Sciatic nerve (tissue), 2 donors: ENCODE results near the gene LAMTOR2. TPM values are rescaled to one million over a fixed set of nuclear protein-coding genes. Genes with fewer than 3 reads are reported as not detected.

Experiments used
- ATAC-seq: fragments of 200-7000 bp; cut with Tn5 transposase; one replicate; pipeline ENCODE4 v1.9.1; 2020; ENCODE audit warnings: mild to moderate bottlenecking, moderate library complexity
- DNase-seq: peaks from one replicate; pipeline ENCODE4 v3.0.0-alpha.2; 2020; ENCODE audit warnings: low spot score
- intact Hi-C: fragments of 100-400 bp; cut with DNase I; formaldehyde crosslinking; loops from one replicate; pipeline ENCODE4 v1.14.2; 2022
- total RNA-seq: library from RNA; stranded (reverse); fragmentation: NEBNext Ultra II Directional; extraction: Animal tissue kit (Norgen Biotek cat#: 25700); gene quantifications from one replicate; pipeline ENCODE4 v1.2.1, GENCODE V29; 2021
- donor health status: DM: no; HTN: no; CAD: no.
- donor health status: DM: no; HTN: no; CAD: no.

Gene LAMTOR2
- total RNA-seq, 1 donor from 2014 or later: 35.8 TPM

- intact Hi-C loops: no loop called here
- ATAC-seq (no peak), DNase-seq (no peak)
These were observed 18.6 kb downstream of the LAMTOR2 start for GRCh38 chr1:156073110-156073687.

DNA sequence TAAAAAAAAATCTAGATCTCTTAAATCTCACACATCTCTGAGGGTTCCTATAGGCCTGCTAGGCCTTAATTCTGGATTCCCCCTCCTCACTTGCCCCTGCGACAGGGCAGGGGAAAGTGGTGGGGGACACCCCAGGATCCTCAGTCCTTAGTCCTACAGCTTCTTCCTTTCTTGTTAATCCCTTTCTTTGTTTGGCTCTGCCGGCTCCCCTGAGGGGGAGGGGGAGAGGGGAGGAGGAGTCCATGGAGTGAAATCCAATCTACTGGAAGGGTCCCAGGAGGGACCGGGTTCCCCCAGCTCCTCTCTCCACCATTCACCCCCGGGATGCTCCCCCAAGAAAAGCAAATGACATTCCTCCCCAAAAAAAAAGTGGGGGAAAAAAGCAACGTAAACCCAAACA, 19.2 kb downstream of the LAMTOR2 start:
- no peak for DNase-seq
- ATAC-seq: no peak
- intact Hi-C loops: no loop called here

DNA sequence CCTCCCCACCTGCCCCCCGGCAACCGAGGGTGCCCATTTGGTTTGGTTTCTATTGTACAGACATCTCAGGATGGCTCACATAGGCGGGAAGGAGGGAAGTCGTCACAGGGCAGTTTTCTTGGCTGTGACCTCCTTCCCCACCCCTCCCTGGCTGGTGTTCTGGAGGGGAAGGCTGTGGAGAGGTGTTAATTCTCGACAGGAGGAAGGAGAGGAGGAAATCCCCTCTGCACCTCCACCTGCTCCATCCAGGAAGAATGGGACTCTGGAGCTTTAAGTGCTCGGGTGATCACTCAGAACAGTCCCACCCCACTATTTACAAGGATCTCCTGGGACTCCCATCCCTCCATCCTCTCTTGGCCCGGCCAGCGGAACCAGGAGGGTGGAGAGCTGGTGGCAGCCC, 20.1 kb downstream of the LAMTOR2 start:
- intact Hi-C loops: no loop called here
- DNase-seq (no peak), ATAC-seq (no peak)

GRCh38 chr1:156075162-156075561, 20.6 kb downstream of the LAMTOR2 start:
- DNase-seq (no peak), ATAC-seq (no peak)
- intact Hi-C loops: no loop called here

GRCh38 chr1:156075775-156076204, 21.2 kb downstream of the LAMTOR2 start:
- intact Hi-C loops: no loop called here
- no peak for ATAC-seq
- DNase-seq: no peak

- intact Hi-C loops: no loop called here
- DNase-seq (peak; percentile 82), ATAC-seq (peak; percentile 91)
These were observed 22.2 kb downstream of the LAMTOR2 start for GRCh38 chr1:156076609-156077429.

GRCh38 chr1:156077430-156077760, 22.8 kb downstream of the LAMTOR2 start:
- intact Hi-C loops: no loop called here
- DNase-seq (no peak), ATAC-seq (peak; percentile 12)

DNA sequence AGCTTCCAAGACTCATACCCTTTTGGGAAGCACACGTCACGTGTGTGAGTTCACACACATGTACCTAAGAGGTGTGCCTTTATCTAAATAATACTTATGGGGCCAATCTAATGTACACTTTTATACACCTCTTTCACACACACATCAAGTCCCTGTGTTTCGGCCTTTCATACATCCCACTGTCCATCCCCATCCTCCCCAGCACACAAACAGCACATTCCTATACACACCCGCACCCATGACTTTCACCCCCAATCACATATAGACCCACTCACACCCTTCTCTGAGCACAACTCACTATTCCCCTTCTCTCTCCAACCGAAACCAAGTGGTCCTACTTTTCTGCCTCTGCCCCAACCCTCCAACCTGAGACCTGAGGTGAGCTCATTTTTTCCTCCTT, 24.1 kb downstream of the LAMTOR2 start:
- no peak for DNase-seq
- intact Hi-C loops: no loop called here
- ATAC-seq: no peak

DNA sequence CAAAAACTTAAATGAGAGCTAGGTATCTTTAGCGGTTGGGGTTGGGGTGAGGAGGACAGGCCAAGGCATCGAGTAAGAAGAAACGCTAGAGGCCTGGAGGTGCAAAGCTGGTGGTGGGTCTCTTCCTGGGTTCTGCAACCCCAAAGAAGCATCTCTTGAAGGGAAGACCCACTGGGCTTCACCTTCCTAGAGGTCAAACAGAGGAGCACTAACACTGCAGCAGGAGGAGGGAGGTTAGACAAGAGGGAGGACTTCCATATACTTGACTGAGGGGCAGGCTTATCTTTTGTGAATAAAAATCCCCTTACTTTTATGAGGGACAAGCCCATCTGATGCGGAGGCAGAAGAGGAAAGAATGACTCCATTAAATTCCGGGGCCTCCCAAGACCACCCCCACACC, 25.2 kb downstream of the LAMTOR2 start:
- ATAC-seq (no peak), DNase-seq (no peak)
- intact Hi-C loops: no loop called here

GRCh38 chr1:156080241-156080862, 25.8 kb downstream of the LAMTOR2 start:
- intact Hi-C loops: no loop called here
- ATAC-seq (no peak), DNase-seq (no peak)

DNA sequence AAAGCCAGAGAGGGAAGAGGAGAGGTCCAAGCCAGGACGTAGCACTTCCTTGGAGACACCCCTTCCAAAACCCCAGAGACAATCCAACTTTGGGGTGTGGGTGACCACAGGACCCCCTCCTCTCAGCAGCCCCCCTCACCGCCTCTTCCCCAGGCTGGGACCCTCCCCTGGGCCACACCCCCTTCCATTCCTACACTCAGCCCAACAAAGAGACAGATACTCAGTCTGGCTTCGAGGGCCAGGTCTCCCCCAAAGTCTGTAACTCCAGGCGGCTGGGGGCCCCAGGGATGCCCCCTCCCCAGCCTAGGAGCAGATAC, 26.2 kb downstream of the LAMTOR2 start:
- intact Hi-C loops: no loop called here
- DNase-seq: no peak
- ATAC-seq: no peak

- ATAC-seq: no peak
- no peak for DNase-seq
- intact Hi-C loops: no loop called here
These were observed 26.8 kb downstream of the LAMTOR2 start for GRCh38 chr1:156081180-156081916.

GRCh38 chr1:156081917-156082308, 27.3 kb downstream of the LAMTOR2 start:
- intact Hi-C loops: no loop called here
- DNase-seq (no peak), ATAC-seq (no peak)

DNA sequence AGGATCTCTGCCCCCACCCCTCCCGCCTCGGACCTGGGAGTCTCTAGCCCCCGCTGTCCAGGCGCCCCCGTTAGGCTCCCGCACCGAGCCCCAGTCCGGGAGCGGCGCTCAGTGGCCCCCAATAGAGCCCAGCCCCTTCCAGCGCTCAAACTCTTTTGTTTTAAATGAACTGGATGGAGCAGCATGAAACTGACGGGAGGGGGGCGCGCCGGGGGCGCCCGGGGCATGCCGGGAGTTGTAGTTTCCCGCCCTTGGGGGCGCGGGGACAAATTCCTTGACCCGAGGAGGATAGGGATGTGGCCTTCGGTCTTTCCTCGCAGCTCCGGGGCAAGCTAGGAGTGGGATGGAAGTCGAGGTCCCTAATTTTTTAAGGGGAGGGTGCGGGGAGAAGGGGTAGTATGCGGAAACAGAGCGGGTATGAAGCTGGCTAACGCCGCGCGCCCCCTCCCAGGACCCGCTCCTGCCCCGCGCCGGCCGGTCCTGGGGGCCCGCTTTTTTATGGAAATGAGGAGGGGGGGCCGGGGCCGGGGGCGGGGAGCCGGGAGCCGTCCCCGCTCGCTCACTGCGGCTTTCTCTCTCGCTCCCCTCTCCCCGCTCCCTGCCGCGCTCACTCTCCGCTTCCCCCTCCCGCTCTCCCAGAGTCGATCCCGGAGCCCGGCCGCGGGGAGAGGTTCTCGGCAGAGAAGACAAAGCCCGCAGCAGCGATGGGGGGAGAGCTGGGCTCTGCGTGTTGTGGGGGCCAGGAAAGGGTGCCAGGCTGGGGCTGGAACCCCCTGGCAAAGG, 27.9 kb downstream of the LAMTOR2 start, which contains the start of gene MEX3A:
TSS of gene MEX3A (minus strand) at position 157 of the 783 bp plus-strand sequence. CDS start 467 bp downstream, outside the sequence.
- peak; percentile 86 for ATAC-seq
- intact Hi-C loops: no loop called here
- DNase-seq: peak; percentile 85

GRCh38 chr1:156083800-156084790, 29.5 kb downstream of the LAMTOR2 start:
- ATAC-seq (no peak), DNase-seq (no peak)
- intact Hi-C loops: no loop called here

DNA sequence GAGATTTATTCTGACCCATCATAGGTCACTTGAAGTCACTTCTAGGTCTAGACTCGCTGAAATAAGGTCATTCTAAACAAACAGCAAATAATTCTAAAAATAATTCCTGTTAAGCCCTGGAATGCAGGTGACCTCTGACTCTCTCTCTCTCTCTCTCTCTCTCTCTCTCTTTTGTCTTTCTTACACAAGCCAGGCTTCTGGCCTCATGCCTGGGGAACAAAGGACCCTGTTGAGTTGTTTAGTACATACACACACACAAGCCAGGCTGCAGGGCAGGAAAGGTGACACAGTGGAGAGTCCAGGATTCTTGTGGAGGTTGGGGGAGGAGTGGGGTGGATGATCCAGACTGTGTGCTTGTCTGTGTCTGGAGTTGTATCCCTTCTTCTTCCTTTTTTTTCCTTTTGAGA, 31.7 kb downstream of the LAMTOR2 start:
- intact Hi-C loops: no loop called here
- ATAC-seq (no peak), DNase-seq (no peak)

- intact Hi-C loops: loop anchor here (5.0 kb wide), 1 partner anchor 133 kb away; no protein-coding TSS in a partner anchor
- ATAC-seq (peak; percentile 8), DNase-seq (no peak)
These were observed 35.1 kb downstream of the LAMTOR2 start for GRCh38 chr1:156089704-156090103.
